Esophagus muscularis mucosa (tissue), 4 donors: ENCODE measurements around the gene CEP350. TPM values are rescaled to one million over a fixed set of nuclear protein-coding genes. Genes with fewer than 3 reads are reported as not detected.

Experiments
- DNase-seq: peaks from one replicate; pipeline ENCODE4 v3.0.0-alpha.2; 2017; ENCODE audit errors: extremely low spot score
- H3K27ac ChIP-seq, 4 donors: fragments of 200-600 bp; sonication (generic); replicated peaks in 1 of 4; 1 replicate in 3 of 4; 2 replicates in 1 of 4; pipeline ENCODE4 v1.5.1; 2016 to 2019; ENCODE audit warnings: mild to moderate bottlenecking in 1 of 4
- H3K27me3 ChIP-seq, 4 donors: fragments of 200-600 bp; sonication (generic); one replicate each; pipeline versions ENCODE4 v1.5.1 to v1.6.0; 2016 to 2019
- H3K36me3 ChIP-seq, 4 donors: fragments of 200-600 bp; sonication (generic); one replicate each; pipeline ENCODE4 v1.5.1; 2016 to 2019
- H3K4me1 ChIP-seq, 4 donors: fragments of 200-600 bp; sonication (generic); one replicate each; pipeline ENCODE4 v1.5.1; 2016 to 2019
- H3K4me3 ChIP-seq, 4 donors: fragments of 200-600 bp; sonication (generic); 1 replicate in 2 of 4; 2 replicates in 2 of 4; pipeline ENCODE4 v1.5.1; 2016 to 2019; ENCODE audit warnings: mild to moderate bottlenecking in 4 of 4, moderate library complexity in 1 of 4
- H3K9me3 ChIP-seq, 4 donors: fragments of 200-600 bp; sonication (generic); 1 replicate in 3 of 4; 2 replicates in 1 of 4; pipeline ENCODE4 v1.5.1; 2016 to 2019
- CTCF ChIP-seq, 3 experiments: fragments of 200-600 bp in 2 of 3; fragments of 450-650 bp in 1 of 3; sonication (generic) in 2 of 3; IDR thresholded peaks; one replicate each; pipeline ENCODE4 v1.5.1; 2017 to 2019; ENCODE audit warnings: antibody characterized with exemption in 3 of 3, mild to moderate bottlenecking in 2 of 3, moderate library complexity in 1 of 3
- EP300 ChIP-seq: sonication (generic); formaldehyde crosslinking; IDR thresholded peaks from one replicate; pipeline ENCODE4 v1.6.1; 2017; ENCODE audit warnings: antibody characterized with exemption
- POLR2A ChIP-seq: fragments of 450-650 bp; IDR thresholded peaks from one replicate; pipeline ENCODE4 v1.6.1; 2017; ENCODE audit warnings: antibody characterized with exemption, moderate library complexity, mild to moderate bottlenecking, low read depth
- POLR2AphosphoS5 ChIP-seq, 2 donors: sonication (generic); formaldehyde crosslinking; IDR thresholded peaks; one replicate each; pipeline ENCODE4 v1.6.1; 2017; ENCODE audit warnings: antibody characterized with exemption in 2 of 2
- WGBS: methylation state at CpG from one replicate; pipeline ENCODE4 v1.1.5; 2018; 5-methylcytosine and 5-hydroxymethylcytosine counted together
- intact Hi-C: fragments of 100-400 bp; cut with DNase I; formaldehyde crosslinking; loops from one replicate; pipeline ENCODE4 v1.15.1; 2023
- total RNA-seq, 4 donors: library from RNA; depleted of rRNA; stranded (reverse); fragments of >200 nt; gene quantifications; one replicate each; pipeline versions ENCODE4 v1.1.0 to v1.2.1, GENCODE V29; 2016

Gene CEP350
- total RNA-seq, 4 donors from 2014 or later, result 61.0 to 80.6 (median 65.1) TPM

GRCh38 chr1:180029524-180030135 is 75.0 kb downstream of the CEP350 start:
- H3K27ac ChIP-seq, result peak overlapping the region; percentile 56 to 79 (median 66)
- no peaks in the 10 kb centered on the region for H3K9me3 ChIP-seq
- peaks cover 6 to 86% (median 35%) of the 10 kb centered on the region in 4 donors for H3K36me3 ChIP-seq
- H3K4me1 ChIP-seq, result peaks cover 0 to 43% (median 33%) of the 10 kb centered on the region in 4 donors
- TF ChIP-seq EP300, result no peak
- TF ChIP-seq POLR2A, result no peak
- no peak for TF ChIP-seq POLR2AphosphoS5 (IDR thresholded peaks at IDR 0.05)
- no peak for TF ChIP-seq CTCF (IDR thresholded peaks at IDR 0.05)
- no peaks in the 10 kb centered on the region for H3K27me3 ChIP-seq
- 49% methylated on average over 7 of the region's 7 CpGs for whole genome bisulfite sequencing
- intact Hi-C loops, result loop anchor here (5.0 kb wide), 2 partner anchors 77 to 152 kb away; partner anchors contain the start of genes CEP350 and TOR1AIP2
- DNase-seq, result no peak
- H3K4me3 ChIP-seq, result no peak overlapping the region

- 82% methylated on average over 1 of the region's 1 CpG for WGBS
Measured at GRCh38 chr1:180031664-180032063, 77.1 kb downstream of the CEP350 start.

GRCh38 chr1:180033390-180033789 is 78.8 kb downstream of the CEP350 start:
- intact Hi-C loops, result no loop called here
- no peak overlapping the region for H3K27ac ChIP-seq
- peaks cover 0 to 28% (median 21%) of the 10 kb centered on the region in 4 donors for H3K4me1 ChIP-seq
- TF ChIP-seq POLR2AphosphoS5 (IDR thresholded peaks at IDR 0.05), result no peak
- TF ChIP-seq CTCF (IDR thresholded peaks at IDR 0.05), result no peak
- TF ChIP-seq EP300, result no peak
- TF ChIP-seq POLR2A, result no peak
- H3K36me3 ChIP-seq, result peaks cover 12 to 89% (median 51%) of the 10 kb centered on the region in 4 donors
- DNase-seq, result no peak
- no peaks in the 10 kb centered on the region for H3K27me3 ChIP-seq
- 48% methylated on average over 1 of the region's 1 CpG for WGBS
- no peaks in the 10 kb centered on the region for H3K9me3 ChIP-seq
- H3K4me3 ChIP-seq, result no peak overlapping the region

More at GRCh38 chr1:180031664-180032063, 77.1 kb downstream of the CEP350 start:
- intact Hi-C loops, result no loop called here
- Histone ChIP-seq H3K4me3 (no peak overlapping the region), H3K27ac (no peak overlapping the region), H3K9me3 (no peaks in the 10 kb centered on the region), H3K27me3 (no peaks in the 10 kb centered on the region), H3K36me3 (peaks cover 12 to 86% (median 39%) of the 10 kb centered on the region in 4 donors), H3K4me1 (peaks cover 0 to 43% (median 33%) of the 10 kb centered on the region in 4 donors)
- TF ChIP-seq POLR2AphosphoS5 (IDR thresholded peaks at IDR 0.05), result no peak
- TF ChIP-seq EP300, result no peak
- no peak for TF ChIP-seq CTCF (IDR thresholded peaks at IDR 0.05)
- DNase-seq, result no peak

DNA sequence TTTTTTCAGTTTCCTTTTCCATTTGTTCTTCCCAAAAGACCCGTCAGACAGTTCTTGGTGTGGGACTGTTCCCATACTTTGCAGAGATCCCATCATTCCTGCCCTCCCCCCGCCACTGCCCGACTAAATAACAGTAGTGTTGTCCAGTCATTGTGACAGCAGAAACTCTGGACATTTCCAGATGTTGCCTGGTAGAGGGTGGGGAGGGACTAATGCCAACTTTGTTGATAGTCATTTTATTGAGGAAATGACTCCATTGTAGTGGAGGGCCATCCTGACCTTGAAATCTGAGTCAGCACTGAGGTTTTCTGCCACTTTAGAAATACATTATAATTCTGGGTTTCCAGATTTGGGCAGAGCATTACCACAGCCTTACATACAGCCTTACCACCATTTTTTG is 85.4 kb downstream of the CEP350 start:
- Histone ChIP-seq H3K4me1 (no peaks in the 10 kb centered on the region), H3K36me3 (peaks cover 33 to 80% (median 67%) of the 10 kb centered on the region in 4 donors), H3K27ac (no peak overlapping the region), H3K9me3 (no peaks in the 10 kb centered on the region), H3K4me3 (no peak overlapping the region), H3K27me3 (no peaks in the 10 kb centered on the region)
- intact Hi-C loops, result no loop called here
- DNase-seq, result no peak
- 96% methylated on average over 3 of the region's 3 CpGs for WGBS
- TF ChIP-seq POLR2A (no peak), POLR2AphosphoS5 (IDR thresholded peaks at IDR 0.05) (no peak), CTCF (IDR thresholded peaks at IDR 0.05) (no peak)

GRCh38 chr1:180041582-180041981 is 87.0 kb downstream of the CEP350 start:
- no peak overlapping the region for H3K27ac ChIP-seq
- no peaks in the 10 kb centered on the region for H3K27me3 ChIP-seq
- TF ChIP-seq POLR2A (no peak), EP300 (no peak), POLR2AphosphoS5 (IDR thresholded peaks at IDR 0.05) (no peak), CTCF (IDR thresholded peaks at IDR 0.05) (no peak)
- WGBS, result 83% methylated on average over 5 of the region's 5 CpGs
- H3K9me3 ChIP-seq, result no peaks in the 10 kb centered on the region
- no peak overlapping the region for H3K4me3 ChIP-seq
- DNase-seq, result no peak
- intact Hi-C loops, result no loop called here
- H3K36me3 ChIP-seq, result peaks cover 29 to 80% (median 69%) of the 10 kb centered on the region in 4 donors
- H3K4me1 ChIP-seq, result no peaks in the 10 kb centered on the region
